Measurements from ENCODE around the gene LRBA. TPM values are rescaled to one million over a fixed set of nuclear protein-coding genes. Genes with fewer than 3 reads are reported as not detected.

LRBA gene
- polyA plus RNA-seq, 1 of the 3 experiments (the other 2 are of a cell fraction) = 11.4 TPM

DNA sequence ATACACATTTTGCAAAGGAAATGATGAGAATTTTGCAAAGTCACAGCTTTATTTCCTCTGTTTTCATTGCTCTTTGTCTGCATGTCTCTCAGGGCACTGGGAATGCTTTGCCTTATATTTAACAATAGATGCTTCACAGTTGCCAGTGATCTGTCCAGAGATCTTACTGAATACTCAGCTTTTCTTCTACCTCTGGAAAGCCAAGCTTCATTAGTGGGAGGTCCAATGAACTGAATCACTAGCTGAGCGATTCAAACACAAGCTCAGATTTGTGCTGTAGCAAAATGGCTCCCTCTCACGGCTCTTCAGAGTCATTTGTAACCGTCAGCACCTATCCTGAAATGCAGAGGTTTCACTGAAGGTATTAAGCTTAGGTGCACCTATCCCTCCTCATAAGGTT is 797.9 kb downstream of the LRBA start:
- no peak overlapping the region for H2AFZ ChIP-seq (ENCODE audit: low read depth)
- peaks cover 0 to 17% of the 10 kb centered on the region in 2 experiments; a peak in 3 of 4 replicates for H3K4me1 ChIP-seq (ENCODE audit: control insufficient read depth in 1 of 2, insufficient read depth in 2 of 2, low read depth in 1 of 2, low read length in 1 of 2)
- H3K79me2 ChIP-seq (ENCODE audit: insufficient read depth) = peaks cover 5% of the 10 kb centered on the region; the same call in 1 of the 2 replicates
- H4K20me1 ChIP-seq (ENCODE audit: insufficient read depth) = no peaks in the 10 kb centered on the region
- H3K9me3 ChIP-seq = no peaks in the 10 kb centered on the region
- no peak overlapping the region for H3K4me3 ChIP-seq (ENCODE audit: low read depth in 2 of 2, low read length in 1 of 2)
- POLR2A ChIA-PET = no interaction called here
- H3K27ac ChIP-seq (ENCODE audit: low read depth in 2 of 2, low read length in 1 of 2) = peak overlapping the region; percentile 50 to 56; a peak in 3 of 4 replicates
- H3K36me3 ChIP-seq (replicated peaks in 1 of 2; ENCODE audit: control insufficient read depth in 1 of 2, insufficient read depth in 2 of 2, low read length in 1 of 2) = peaks cover 3 to 22% of the 10 kb centered on the region in 2 experiments
- no peaks in the 10 kb centered on the region for H3K27me3 ChIP-seq (ENCODE audit: insufficient read depth)
- CTCF ChIA-PET = interaction anchor here (1.1 to 4.2 kb wide), 13 partner anchors 8 to 236 kb away, joined by 3 to 20 read pairs (median 4); no protein-coding TSS in a partner anchor
- H3K9ac ChIP-seq = peak overlapping the region; percentile 6; the same call in 1 of the 2 replicates
- WGBS (ENCODE audit: low lambda C conversion rate) = 23% methylated on average over 3 of the region's 3 CpGs
- 0 out of 2 replicates have a peak overlapping the region, but pooled peaks have one; percentile 19 for H3K4me2 ChIP-seq
- DNase-seq = no peak
- H3K9me2 ChIP-seq = no peaks in the 10 kb centered on the region
- H3F3A ChIP-seq (replicated peaks; ENCODE audit: insufficient read depth) = peaks cover 10% of the 10 kb centered on the region
- peak; percentile 66 for TF ChIP-seq RAD21 (IDR thresholded peaks at IDR 0.05; ENCODE audit: low read length)
- no peak for TF ChIP-seq FOXM1 (IDR thresholded peaks at IDR 0.05; ENCODE audit: low read depth)
- peak; percentile 13; the same call in 1 of the 2 replicates for TF ChIP-seq FOSL2 (IDR thresholded peaks at IDR 0.05; ENCODE audit: borderline replicate concordance, low read depth)
- TF ChIP-seq GABPA (IDR thresholded peaks at IDR 0.05; ENCODE audit: low read depth) = no peak
- TF ChIP-seq TAF1 (IDR thresholded peaks at IDR 0.05; ENCODE audit: borderline replicate concordance, low read depth, low read length) = no peak
- TF ChIP-seq NFIC (IDR thresholded peaks at IDR 0.05; ENCODE audit: borderline replicate concordance) = 0 out of 2 replicates have a peak, but pooled peaks have one; percentile 11
- TF ChIP-seq, protein P1, sequence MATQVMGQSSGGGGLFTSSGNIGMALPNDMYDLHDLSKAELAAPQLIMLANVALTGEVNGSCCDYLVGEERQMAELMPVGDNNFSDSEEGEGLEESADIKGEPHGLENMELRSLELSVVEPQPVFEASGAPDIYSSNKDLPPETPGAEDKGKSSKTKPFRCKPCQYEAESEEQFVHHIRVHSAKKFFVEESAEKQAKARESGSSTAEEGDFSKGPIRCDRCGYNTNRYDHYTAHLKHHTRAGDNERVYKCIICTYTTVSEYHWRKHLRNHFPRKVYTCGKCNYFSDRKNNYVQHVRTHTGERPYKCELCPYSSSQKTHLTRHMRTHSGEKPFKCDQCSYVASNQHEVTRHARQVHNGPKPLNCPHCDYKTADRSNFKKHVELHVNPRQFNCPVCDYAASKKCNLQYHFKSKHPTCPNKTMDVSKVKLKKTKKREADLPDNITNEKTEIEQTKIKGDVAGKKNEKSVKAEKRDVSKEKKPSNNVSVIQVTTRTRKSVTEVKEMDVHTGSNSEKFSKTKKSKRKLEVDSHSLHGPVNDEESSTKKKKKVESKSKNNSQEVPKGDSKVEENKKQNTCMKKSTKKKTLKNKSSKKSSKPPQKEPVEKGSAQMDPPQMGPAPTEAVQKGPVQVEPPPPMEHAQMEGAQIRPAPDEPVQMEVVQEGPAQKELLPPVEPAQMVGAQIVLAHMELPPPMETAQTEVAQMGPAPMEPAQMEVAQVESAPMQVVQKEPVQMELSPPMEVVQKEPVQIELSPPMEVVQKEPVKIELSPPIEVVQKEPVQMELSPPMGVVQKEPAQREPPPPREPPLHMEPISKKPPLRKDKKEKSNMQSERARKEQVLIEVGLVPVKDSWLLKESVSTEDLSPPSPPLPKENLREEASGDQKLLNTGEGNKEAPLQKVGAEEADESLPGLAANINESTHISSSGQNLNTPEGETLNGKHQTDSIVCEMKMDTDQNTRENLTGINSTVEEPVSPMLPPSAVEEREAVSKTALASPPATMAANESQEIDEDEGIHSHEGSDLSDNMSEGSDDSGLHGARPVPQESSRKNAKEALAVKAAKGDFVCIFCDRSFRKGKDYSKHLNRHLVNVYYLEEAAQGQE (IDR thresholded peaks at IDR 0.05; ENCODE audit: low read depth, low read length) = no peak
- peak; percentile 4; the same call in 1 of the 2 replicates for TF ChIP-seq JUND (IDR thresholded peaks at IDR 0.05)
- TF ChIP-seq CHD2 (IDR thresholded peaks at IDR 0.05; ENCODE audit: low read length, partially characterized antibody) = no peak
- no peak for TF ChIP-seq MEF2A (IDR thresholded peaks at IDR 0.05; ENCODE audit: borderline replicate concordance, low read depth)
- no peak for TF ChIP-seq ELF1 (IDR thresholded peaks at IDR 0.05)
- TF ChIP-seq USF2 (IDR thresholded peaks at IDR 0.05; ENCODE audit: borderline replicate concordance, low read depth, low read length) = no peak
- no peak for TF ChIP-seq TEAD4 (IDR thresholded peaks at IDR 0.05; ENCODE audit: borderline replicate concordance, insufficient read depth)
- no peak for TF ChIP-seq GATA2 (CRISPR knock-in tag; IDR thresholded peaks at IDR 0.05)
- TF ChIP-seq RXRA (IDR thresholded peaks at IDR 0.05; ENCODE audit: borderline replicate concordance, low read depth) = no peak
- TF ChIP-seq SMC3 (IDR thresholded peaks at IDR 0.05; ENCODE audit: low read depth, low read length) = peak; percentile 63
- no peak for TF ChIP-seq RCOR1 (IDR thresholded peaks at IDR 0.05; ENCODE audit: low read length)
- TF ChIP-seq ZBTB33 (IDR thresholded peaks at IDR 0.05; ENCODE audit: borderline replicate concordance, low read depth) = no peak
- TF ChIP-seq NRF1 (IDR thresholded peaks at IDR 0.05; ENCODE audit: low read depth, low read length) = no peak
- TF ChIP-seq, protein P2, sequence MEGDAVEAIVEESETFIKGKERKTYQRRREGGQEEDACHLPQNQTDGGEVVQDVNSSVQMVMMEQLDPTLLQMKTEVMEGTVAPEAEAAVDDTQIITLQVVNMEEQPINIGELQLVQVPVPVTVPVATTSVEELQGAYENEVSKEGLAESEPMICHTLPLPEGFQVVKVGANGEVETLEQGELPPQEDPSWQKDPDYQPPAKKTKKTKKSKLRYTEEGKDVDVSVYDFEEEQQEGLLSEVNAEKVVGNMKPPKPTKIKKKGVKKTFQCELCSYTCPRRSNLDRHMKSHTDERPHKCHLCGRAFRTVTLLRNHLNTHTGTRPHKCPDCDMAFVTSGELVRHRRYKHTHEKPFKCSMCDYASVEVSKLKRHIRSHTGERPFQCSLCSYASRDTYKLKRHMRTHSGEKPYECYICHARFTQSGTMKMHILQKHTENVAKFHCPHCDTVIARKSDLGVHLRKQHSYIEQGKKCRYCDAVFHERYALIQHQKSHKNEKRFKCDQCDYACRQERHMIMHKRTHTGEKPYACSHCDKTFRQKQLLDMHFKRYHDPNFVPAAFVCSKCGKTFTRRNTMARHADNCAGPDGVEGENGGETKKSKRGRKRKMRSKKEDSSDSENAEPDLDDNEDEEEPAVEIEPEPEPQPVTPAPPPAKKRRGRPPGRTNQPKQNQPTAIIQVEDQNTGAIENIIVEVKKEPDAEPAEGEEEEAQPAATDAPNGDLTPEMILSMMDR (IDR thresholded peaks at IDR 0.05) = peak; percentile 69
- TF ChIP-seq EP300 (IDR thresholded peaks at IDR 0.05; ENCODE audit: borderline replicate concordance in 1 of 2, low read depth in 1 of 2, low read length in 1 of 2) = peak in 1 of 2 experiments; percentile 39; a peak in 1 of 4 replicates
- TF ChIP-seq SIN3A (IDR thresholded peaks at IDR 0.05; ENCODE audit: borderline replicate concordance, low read depth, low read length) = no peak
- TF ChIP-seq FOXJ3 (CRISPR knock-in tag; IDR thresholded peaks at IDR 0.05) = no peak
- no peak for TF ChIP-seq MXI1 (IDR thresholded peaks at IDR 0.05; ENCODE audit: low read depth, low read length)
- TF ChIP-seq USF1 (IDR thresholded peaks at IDR 0.05; ENCODE audit: borderline replicate concordance, low read depth) = no peak
- TF ChIP-seq POLR2AphosphoS5 (IDR thresholded peaks at IDR 0.05; ENCODE audit: low read depth, low read length) = no peak

Data from SK-N-SH (cell line).